KMS-11 (cell line): Measurements from ENCODE around the gene TREML4.

Experiments used
- H2AFZ ChIP-seq: fragments of 200-600 bp; sonication (generic); 2 replicates; pipeline ENCODE4 v1.6.1; 2016; ENCODE audit warnings: antibody characterized with exemption, mixed run types, low read depth
- H3K27ac ChIP-seq: fragments of 200-600 bp; sonication (generic); 2 replicates; pipeline ENCODE4 v1.6.1; 2016; ENCODE audit warnings: mild to moderate bottlenecking, mixed run types
- H3K27me3 ChIP-seq: fragments of 200-600 bp; sonication (generic); 2 replicates; pipeline ENCODE4 v1.6.1; 2017; ENCODE audit warnings: mild to moderate bottlenecking, low read depth, mixed run types, moderate library complexity; ENCODE audit not compliant: insufficient read depth
- H3K36me3 ChIP-seq: fragments of 200-600 bp; sonication (generic); 2 replicates; pipeline ENCODE4 v1.6.1; 2017; ENCODE audit warnings: mild to moderate bottlenecking, mixed run types; ENCODE audit not compliant: insufficient read depth
- H3K4me1 ChIP-seq: fragments of 200-600 bp; sonication (generic); 2 replicates; pipeline ENCODE4 v1.6.1; 2016; ENCODE audit warnings: mild to moderate bottlenecking, low read depth, mixed run types; ENCODE audit not compliant: poor library complexity, severe bottlenecking
- H3K4me2 ChIP-seq: fragments of 200-600 bp; sonication (generic); 2 replicates; pipeline ENCODE4 v1.7.0; 2016; ENCODE audit warnings: mild to moderate bottlenecking, mixed run types
- H3K4me3 ChIP-seq: fragments of 200-600 bp; sonication (generic); IDR thresholded peaks from 2 replicates; pipeline ENCODE4 v1.6.1; 2017; ENCODE audit warnings: low read depth, low read length, mixed read lengths; ENCODE audit not compliant: insufficient read depth
- H3K79me2 ChIP-seq: fragments of 200-600 bp; sonication (generic); 2 replicates; pipeline ENCODE4 v1.6.1; 2016; ENCODE audit warnings: low read depth, mixed run types; ENCODE audit not compliant: insufficient read depth
- H3K9ac ChIP-seq: fragments of 200-600 bp; sonication (generic); 2 replicates; pipeline ENCODE4 v1.6.1; 2016; ENCODE audit warnings: mild to moderate bottlenecking, mixed run types
- H4K20me1 ChIP-seq: fragments of 200-600 bp; sonication (generic); 2 replicates; pipeline ENCODE4 v1.6.1; 2016; ENCODE audit warnings: mild to moderate bottlenecking, mixed run types; ENCODE audit not compliant: insufficient read depth
- CTCF ChIP-seq: fragments of 200-600 bp; sonication (generic); conservative IDR thresholded peaks from 2 replicates; pipeline ENCODE4 v1.6.1; 2017; ENCODE audit warnings: low read depth, mild to moderate bottlenecking, antibody characterized with exemption, low read length, moderate library complexity, mixed read lengths

Gene TREML4

GRCh38 chr6:41272591-41273240, 44.6 kb downstream of the TREML4 start:
- H3K9ac ChIP-seq, result no peak overlapping the region
- no peak overlapping the region for H2AFZ ChIP-seq
- H3K4me1 ChIP-seq, result no peaks in the 10 kb centered on the region
- H3K4me3 ChIP-seq, result no peak overlapping the region
- no peaks in the 10 kb centered on the region for H4K20me1 ChIP-seq
- H3K27me3 ChIP-seq, result no peaks in the 10 kb centered on the region
- no peaks in the 10 kb centered on the region for H3K36me3 ChIP-seq
- TF ChIP-seq CTCF, result no peak
- H3K4me2 ChIP-seq, result no peak overlapping the region
- no peaks in the 10 kb centered on the region for H3K79me2 ChIP-seq
- H3K27ac ChIP-seq, result no peak overlapping the region

GRCh38 chr6:41273714-41274113, 45.6 kb downstream of the TREML4 start:
- Histone ChIP-seq H3K4me2 (no peak overlapping the region), H3K9ac (no peak overlapping the region), H2AFZ (no peak overlapping the region), H3K79me2 (no peaks in the 10 kb centered on the region), H3K4me3 (no peak overlapping the region), H4K20me1 (no peaks in the 10 kb centered on the region), H3K4me1 (no peaks in the 10 kb centered on the region), H3K27me3 (no peaks in the 10 kb centered on the region), H3K36me3 (no peaks in the 10 kb centered on the region), H3K27ac (no peak overlapping the region)
- TF ChIP-seq CTCF, result no peak

- H3K27me3 ChIP-seq, result no peaks in the 10 kb centered on the region
- TF ChIP-seq CTCF, result no peak
- H3K4me3 ChIP-seq, result no peak overlapping the region
- H3K79me2 ChIP-seq, result no peaks in the 10 kb centered on the region
- no peaks in the 10 kb centered on the region for H3K36me3 ChIP-seq
- H3K9ac ChIP-seq, result no peak overlapping the region
- H3K4me2 ChIP-seq, result no peak overlapping the region
- H3K4me1 ChIP-seq, result peaks cover 3% of the 10 kb centered on the region
- no peak overlapping the region for H3K27ac ChIP-seq
- no peaks in the 10 kb centered on the region for H4K20me1 ChIP-seq
- no peak overlapping the region for H2AFZ ChIP-seq
Measured at GRCh38 chr6:41274256-41274655, 46.1 kb downstream of the TREML4 start.

- Histone ChIP-seq H2AFZ (no peak overlapping the region), H3K9ac (no peak overlapping the region), H3K36me3 (no peaks in the 10 kb centered on the region), H4K20me1 (no peaks in the 10 kb centered on the region), H3K79me2 (no peaks in the 10 kb centered on the region), H3K27me3 (no peaks in the 10 kb centered on the region), H3K4me1 (peaks cover 4% of the 10 kb centered on the region), H3K27ac (no peak overlapping the region), H3K4me3 (no peak overlapping the region), H3K4me2 (no peak overlapping the region)
- TF ChIP-seq CTCF, result no peak
Measured at GRCh38 chr6:41275489-41275888, 47.3 kb downstream of the TREML4 start.
